ENCODE data around the gene SNRPF.

- TF ChIP-seq POLR2A (IDR thresholded peaks at IDR 0.05) (no peak), CTCF (IDR thresholded peaks at IDR 0.05) (no peak), EP300 (IDR thresholded peaks at IDR 0.05) (no peak)
Measured at GRCh38 chr12:95884998-95885397, 26.2 kb downstream of the SNRPF start.
